HG02973 (cell line): ENCODE results near the gene NKX2-2.

Source experiments
- ATAC-seq: cut with Tn5 transposase; IDR thresholded peaks from one replicate; pipeline ENCODE4 v1.9.1; 2021; ENCODE audit warnings: moderate library complexity; ENCODE audit not compliant: unreplicated experiment

Gene NKX2-2

GRCh38 chr20:21513881-21514540 lies at the start of gene NKX2-2:
NKX2-2 (minus strand) TSS chr20:21514064; CDS start chr20:21513669, 395 bp downstream.
- no peak for ATAC-seq

- no peak for ATAC-seq
These were observed 48.8 kb upstream of the NKX2-2 start for GRCh38 chr20:21562656-21563055.

- ATAC-seq = peak; percentile 56
These were observed 45.4 kb upstream of the NKX2-2 start for GRCh38 chr20:21559305-21559704.

GRCh38 chr20:21557241-21558020 lies 43.6 kb upstream of the NKX2-2 start:
- no peak for ATAC-seq

GRCh38 chr20:21556398-21556797 lies 42.5 kb upstream of the NKX2-2 start:
- ATAC-seq = no peak

- ATAC-seq = no peak
These were observed 41.7 kb upstream of the NKX2-2 start for GRCh38 chr20:21555470-21556120.

- ATAC-seq = no peak
These were observed 41.1 kb upstream of the NKX2-2 start for GRCh38 chr20:21554985-21555384.

GRCh38 chr20:21554376-21554890 lies 40.6 kb upstream of the NKX2-2 start:
- no peak for ATAC-seq

GRCh38 chr20:21550587-21550986 lies 36.7 kb upstream of the NKX2-2 start:
- ATAC-seq = no peak

GRCh38 chr20:21548390-21549035 lies 34.6 kb upstream of the NKX2-2 start:
- no peak for ATAC-seq

GRCh38 chr20:21546355-21546754 lies 32.5 kb upstream of the NKX2-2 start:
- ATAC-seq = no peak

- ATAC-seq = no peak
These were observed 25.6 kb upstream of the NKX2-2 start for GRCh38 chr20:21539512-21539911.

GRCh38 chr20:21534886-21535285 lies 21.0 kb upstream of the NKX2-2 start:
- no peak for ATAC-seq

GRCh38 chr20:21534453-21534852 lies 20.6 kb upstream of the NKX2-2 start:
- no peak for ATAC-seq

GRCh38 chr20:21529863-21530262 lies 16.0 kb upstream of the NKX2-2 start:
- no peak for ATAC-seq

- no peak for ATAC-seq
These were observed 15.0 kb upstream of the NKX2-2 start for GRCh38 chr20:21528870-21529269.

GRCh38 chr20:21527908-21528307 lies 14.0 kb upstream of the NKX2-2 start:
- no peak for ATAC-seq

GRCh38 chr20:21526776-21527175 lies 12.9 kb upstream of the NKX2-2 start:
- no peak for ATAC-seq

GRCh38 chr20:21523895-21524294 lies 10.0 kb upstream of the NKX2-2 start:
- no peak for ATAC-seq

- ATAC-seq = no peak
These were observed 9.5 kb upstream of the NKX2-2 start for GRCh38 chr20:21523281-21523868.
